ENCODE results near the gene SERPINA10.
"Not testable (repeated sequence)": the region's sequence is repeated elsewhere in the genome, so short reads cannot be mapped to it uniquely, and the experiment has no call there.

The SERPINA10 gene

DNA sequence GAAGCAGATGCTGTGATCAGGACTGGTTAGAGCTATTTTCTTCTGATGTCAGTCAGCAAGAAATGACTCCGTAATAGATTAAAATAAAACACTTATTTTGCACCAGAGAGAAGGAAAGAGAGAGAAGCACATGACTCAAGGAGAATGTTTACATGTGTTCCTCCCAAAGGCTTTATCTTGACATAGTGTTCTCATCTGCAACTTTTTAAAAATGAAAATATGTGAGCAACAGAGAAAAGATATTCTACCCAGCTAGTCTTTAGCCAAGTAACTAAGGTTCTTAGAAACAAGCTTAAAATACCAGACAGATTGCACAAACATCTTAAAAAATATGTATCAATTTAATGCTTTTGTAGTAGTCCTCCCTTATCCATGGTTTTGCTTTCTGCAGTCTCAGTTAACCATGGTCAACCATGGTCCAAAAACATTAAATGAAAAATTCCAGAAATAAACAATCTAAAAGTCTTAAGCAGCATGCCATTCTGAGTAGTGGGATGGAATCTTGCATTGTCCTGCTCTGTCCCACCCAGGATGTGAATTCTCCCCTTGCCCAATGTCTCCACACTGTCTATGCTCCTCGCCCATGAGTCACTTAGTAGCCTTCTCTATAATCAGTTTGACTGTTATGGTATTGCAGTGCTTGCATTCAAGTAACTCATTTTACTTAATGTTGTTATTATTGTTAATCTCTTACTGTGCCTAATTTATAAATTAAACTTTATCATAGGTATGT is 9.9 kb downstream of the SERPINA10 start:
- no peak for DNase-seq (ENCODE audit: low spot score)

DNA sequence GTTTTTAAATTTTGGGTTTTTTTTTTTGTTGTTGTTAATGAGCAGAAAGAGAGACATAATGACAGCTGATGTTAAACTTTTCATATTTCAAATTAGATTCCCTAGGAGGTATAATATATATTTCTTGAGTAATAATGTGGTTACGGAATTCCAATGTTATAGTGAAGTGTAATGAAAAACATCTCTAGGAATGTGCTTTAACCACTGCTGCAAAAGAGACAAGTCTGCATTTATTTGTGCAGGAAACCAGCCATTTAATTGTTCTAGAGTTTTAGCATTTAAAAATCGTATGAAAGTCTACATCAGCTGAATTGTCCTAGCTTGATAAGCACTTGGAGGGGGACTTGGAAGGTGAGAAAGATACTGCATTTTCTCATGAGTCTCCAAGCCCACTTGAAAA is 14.3 kb downstream of the SERPINA10 start:
- no peak for DNase-seq (ENCODE audit: low spot score)

DNA sequence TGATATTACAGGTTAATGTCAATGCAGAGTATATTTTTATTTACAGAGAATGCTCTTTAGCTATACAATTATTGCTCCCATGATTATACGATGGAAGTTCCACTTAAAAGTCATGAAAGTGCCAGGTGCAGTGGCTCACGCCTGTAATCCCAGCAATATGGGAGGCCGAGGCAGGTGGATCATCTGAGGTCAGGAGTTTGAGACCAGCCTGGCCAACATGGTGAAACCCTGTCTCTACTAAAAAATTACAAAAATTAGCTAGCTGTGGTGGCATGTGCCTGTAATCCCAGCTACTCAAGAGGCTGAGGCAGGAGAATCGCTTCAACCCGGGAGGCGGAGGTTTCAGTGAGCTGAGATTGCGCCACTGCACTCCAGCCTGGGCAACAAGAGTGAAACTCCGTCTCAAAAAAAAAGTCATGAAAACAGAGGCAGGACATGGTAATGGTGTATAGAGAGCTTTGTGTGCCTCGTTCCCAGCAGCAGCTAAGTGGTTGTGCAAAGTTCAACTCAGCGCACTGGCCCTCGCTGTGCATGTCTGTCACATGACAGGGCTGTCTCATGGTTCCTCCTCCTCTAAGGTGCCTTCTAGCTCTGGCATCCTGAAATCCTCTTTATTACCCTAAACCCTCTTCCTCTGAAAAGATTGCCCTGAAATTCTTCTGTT is 16.0 kb downstream of the SERPINA10 start:
- DNase-seq (ENCODE audit: low spot score) = not testable (repeated sequence)

DNA sequence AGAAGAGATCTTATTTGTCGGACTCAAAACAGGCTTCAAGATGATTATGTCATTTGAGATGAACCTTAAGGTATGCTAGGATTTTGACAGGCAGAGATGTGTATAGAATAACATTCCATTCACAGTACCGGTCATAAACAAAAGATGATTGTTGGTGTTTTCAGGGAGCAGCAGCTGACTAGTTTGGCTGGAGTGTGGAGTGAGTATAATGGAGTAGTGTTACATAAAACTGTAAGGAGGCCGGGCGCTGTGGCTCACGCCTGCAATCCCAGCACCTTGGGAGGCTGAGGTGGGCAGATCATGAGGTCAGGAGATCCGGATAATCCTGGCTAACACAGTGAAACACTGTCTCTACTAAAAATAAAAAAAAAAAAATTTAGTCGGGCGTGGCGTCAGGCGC is 23.9 kb downstream of the SERPINA10 start:
- DNase-seq (ENCODE audit: low spot score) = no peak

DNA sequence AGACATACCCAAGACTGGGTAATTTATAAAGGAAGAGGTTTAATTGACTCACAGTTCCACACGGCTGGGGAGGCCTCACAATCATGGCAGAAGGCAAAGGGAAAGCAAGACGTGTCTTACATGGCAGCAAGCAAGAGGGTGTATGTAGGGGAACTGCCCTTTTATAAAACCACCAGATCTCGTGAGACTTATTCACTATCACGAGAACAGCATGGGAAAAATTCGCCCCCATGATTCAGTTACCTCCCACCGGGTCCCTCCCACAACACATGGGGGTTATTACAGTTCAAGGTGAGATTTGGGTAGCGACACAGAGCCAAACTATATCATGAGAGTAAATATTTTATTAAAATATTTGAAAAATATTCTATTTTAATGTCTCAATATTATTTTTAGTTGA is 24.5 kb downstream of the SERPINA10 start:
- not testable (repeated sequence) for DNase-seq (ENCODE audit: low spot score)

DNA sequence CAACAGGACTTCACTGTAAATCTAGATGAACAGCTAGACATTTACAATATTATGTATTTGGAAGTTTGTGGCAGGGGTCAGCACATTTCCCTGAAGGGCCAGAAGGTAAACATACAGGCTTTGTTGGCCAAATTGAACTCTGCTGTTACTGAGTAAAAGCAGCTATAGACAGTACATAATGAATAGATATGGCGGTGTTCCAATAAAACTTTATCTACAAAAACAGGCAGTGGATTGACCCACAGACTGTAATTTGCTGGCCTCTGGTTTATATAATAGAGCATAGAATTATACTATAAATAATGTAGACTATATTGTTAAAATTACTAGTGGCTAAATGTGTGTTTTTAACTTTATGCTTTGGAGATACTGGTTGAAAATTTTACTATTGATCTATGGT is 25.7 kb downstream of the SERPINA10 start:
- no peak for DNase-seq (ENCODE audit: low spot score)

DNA sequence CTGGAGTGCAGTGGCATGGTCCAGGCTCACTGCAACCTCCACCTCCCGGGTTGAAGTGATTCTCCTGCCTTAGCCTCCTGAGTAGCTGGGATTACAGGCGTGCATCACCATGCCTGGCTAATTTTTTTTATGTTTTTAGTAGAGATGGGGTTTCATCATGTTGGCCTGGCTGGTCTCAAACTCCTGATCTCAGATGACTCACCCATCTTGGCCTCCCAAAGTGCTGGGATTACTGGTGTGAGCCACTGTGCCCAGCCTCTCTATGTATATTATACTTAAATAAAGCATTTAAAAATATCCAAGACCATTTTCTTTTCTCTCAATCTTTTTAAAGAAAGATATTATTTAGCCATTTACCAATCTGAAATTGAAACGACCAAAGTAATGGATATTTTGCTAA is 28.9 kb downstream of the SERPINA10 start:
- DNase-seq (ENCODE audit: low spot score) = not testable (repeated sequence)

DNA sequence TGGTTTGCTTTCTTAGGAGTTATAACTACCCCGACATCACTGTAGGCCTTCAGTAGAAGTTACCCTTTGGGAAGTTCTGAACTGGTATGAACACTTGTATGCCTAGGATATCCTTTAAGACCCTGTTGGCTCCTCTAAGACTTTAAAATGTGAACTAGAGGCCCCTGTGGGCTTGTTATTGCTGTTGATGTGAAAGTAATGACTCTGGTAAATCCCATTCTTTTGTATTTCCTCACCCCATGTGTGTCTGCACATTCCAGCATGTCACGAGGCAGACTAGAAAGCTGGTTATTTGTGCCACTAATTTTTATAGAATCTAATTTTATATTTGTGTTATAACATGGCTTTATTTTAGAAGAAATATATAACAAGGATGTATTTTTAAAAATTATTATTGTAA is 48.9 kb downstream of the SERPINA10 start:
- no peak for DNase-seq (ENCODE audit: low spot score)

DNA sequence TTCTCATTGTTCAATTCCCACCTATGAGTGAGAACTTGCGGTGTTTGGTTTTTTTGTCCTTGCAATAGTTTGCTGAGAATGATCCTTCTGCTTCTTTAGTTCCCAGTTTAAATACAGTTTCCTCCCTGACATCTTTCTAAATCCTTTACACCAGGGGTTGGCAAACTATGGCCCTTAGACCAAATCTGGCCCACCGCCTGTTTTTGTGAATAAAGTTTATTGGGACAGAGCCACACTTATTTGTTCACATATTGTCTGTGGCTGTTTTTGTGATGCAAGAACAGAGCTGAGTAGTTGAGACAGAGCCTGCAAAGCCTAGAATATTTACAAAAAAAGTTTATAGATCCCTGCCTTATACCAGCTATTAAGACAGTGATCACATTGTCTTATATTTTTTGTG is 53.7 kb downstream of the SERPINA10 start:
- DNase-seq (ENCODE audit: low spot score) = no peak

DNA sequence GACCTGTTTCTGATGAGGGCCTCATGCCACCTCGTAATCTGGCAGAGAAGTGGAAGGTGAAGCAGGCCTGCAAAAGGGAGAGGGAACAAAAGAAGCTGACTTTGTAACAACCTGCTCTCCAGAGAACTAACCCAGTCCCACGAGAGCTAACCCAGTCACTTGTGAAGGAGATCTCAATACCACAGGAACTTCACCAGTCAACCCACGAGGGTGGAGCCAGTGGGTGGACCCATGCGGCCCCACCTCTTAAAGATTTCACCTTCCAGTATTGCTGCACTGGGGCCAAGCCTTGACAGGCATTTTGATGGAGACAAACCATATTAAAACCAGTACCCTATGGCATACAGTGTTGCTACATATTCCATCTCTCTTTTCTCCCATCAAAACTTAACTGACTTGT is 55.1 kb downstream of the SERPINA10 start:
- no peak for DNase-seq (ENCODE audit: low spot score)

DNA sequence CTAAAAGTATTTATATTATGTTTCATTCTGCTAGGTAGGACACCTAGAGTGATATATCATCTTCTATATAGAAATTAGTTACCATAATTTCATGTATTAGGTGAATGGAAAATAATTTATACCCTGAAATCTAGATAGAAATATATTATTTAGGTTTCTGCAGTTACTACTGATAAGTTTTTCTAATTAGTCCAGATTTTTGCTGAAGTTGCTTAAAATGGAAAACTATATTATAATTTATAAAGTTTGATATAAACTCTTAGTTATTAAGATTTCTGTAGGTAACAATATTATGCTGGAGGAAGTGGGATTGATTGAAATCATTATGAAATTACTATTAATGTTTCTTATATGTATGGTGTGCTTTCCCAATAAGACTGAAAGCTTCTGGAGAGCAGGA is 56.0 kb downstream of the SERPINA10 start:
- no peak for DNase-seq (ENCODE audit: low spot score)

Data from hematopoietic multipotent progenitor cell treated with erythropoietin and hydrocortisone succinate and interleukin-3 and kit ligand, for 17 days (in vitro differentiated cells).